ENCODE measurements around the gene KIAA1549. TPM values are rescaled to one million over a fixed set of nuclear protein-coding genes. Genes with fewer than 3 reads are reported as not detected.
A peak's percentile ranks its signal among the peaks of the same experiment; 100 is the strongest.
"Not testable (repeated sequence)": the region's sequence is repeated elsewhere in the genome, so short reads cannot be mapped to it uniquely, and the experiment has no call there.

KIAA1549 gene
- total RNA-seq, 1 donor from 2014 or later: 1.9 TPM

DNA sequence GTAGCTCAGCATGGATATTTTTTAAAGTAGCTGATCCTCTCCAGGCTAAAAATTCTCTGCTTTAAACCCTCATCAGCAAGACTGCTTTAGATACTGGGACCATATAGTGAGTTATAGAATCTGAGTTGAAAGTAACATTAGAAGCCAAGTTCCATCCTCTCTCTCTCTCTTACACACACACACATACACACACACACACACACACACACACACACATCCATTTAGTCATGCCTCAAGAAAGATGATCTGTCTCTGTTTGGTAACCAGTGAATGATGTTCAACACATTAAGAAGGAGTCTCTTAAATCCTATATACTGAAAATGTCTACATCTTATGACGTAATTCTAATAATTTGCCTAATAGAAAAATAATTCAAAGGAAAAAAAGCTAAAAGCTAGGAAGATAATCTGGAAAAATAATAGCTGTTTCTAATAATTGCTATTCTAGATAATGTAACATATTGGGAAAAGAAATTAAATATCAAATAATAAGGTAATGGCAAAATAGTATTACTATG lies 166.3 kb downstream of the KIAA1549 start:
- DNase-seq (ENCODE audit: low read depth in 2 of 2): no peak

DNA sequence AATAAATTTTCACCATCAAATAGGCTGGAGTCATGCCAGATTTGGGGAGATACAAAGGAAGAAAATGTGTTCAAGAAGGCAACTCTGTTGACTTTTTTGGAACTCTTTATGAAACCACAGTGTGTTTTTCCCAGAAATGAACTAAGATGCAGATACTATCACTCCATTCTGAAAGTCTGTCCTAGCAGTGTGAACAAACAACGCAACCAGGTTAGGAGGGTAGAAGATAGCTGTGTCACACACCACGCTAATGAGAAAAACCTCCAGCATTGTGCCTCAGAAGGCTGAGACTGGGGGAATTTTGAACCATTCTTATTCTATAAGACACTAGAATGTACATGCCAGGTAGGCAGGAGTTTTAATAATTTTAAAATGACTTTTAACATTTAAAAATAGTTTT lies 167.2 kb downstream of the KIAA1549 start:
- no peak for DNase-seq (ENCODE audit: low read depth in 2 of 2)

- DNase-seq (ENCODE audit: low read depth in 2 of 2): not testable (repeated sequence)
Observed at GRCh38 chr7:138811327-138811726, 169.9 kb downstream of the KIAA1549 start.

DNA sequence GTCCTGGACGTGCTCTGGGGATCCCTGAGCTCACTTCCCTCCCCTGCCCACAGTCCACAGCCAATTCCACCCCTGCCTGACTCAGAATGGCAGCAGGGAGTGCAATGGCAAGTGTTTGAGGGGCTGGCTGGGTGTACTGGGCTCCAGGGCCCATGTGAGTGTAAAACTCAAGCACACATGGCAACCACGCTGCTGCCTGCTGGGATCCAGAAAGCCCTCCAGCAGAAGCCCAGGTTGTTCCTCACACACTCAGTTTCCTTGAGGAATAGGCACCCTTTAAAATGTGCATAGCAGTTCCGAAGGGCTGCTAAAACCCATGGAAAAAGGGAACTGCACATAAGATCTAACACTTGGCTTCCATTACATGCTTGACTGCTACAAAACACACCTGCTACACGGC lies 171.8 kb downstream of the KIAA1549 start:
- DNase-seq (ENCODE audit: low read depth in 2 of 2): no peak

DNA sequence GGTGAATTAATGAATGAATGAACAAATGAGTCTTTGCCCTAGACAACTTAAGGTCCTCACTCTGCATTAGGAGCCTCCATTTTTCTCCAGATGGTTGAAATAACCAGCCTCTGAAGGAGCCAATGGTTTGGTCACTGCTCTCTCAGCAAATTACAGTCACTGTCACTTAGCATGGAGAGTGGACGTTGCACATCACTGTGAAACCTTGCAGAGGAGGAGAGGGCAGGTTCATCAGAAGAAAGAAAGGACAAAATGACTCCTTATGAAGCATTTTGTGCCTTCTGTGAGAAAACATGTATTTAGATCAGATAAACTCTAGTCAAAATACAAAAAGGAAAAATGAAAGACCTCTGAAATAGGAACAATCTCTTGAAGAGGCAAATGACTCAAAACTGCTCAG lies 176.6 kb downstream of the KIAA1549 start:
- DNase-seq (ENCODE audit: low read depth in 2 of 2): no peak

GRCh38 chr7:138802706-138803105 lies 178.5 kb downstream of the KIAA1549 start:
- no peak for DNase-seq (ENCODE audit: low read depth in 2 of 2)

DNA sequence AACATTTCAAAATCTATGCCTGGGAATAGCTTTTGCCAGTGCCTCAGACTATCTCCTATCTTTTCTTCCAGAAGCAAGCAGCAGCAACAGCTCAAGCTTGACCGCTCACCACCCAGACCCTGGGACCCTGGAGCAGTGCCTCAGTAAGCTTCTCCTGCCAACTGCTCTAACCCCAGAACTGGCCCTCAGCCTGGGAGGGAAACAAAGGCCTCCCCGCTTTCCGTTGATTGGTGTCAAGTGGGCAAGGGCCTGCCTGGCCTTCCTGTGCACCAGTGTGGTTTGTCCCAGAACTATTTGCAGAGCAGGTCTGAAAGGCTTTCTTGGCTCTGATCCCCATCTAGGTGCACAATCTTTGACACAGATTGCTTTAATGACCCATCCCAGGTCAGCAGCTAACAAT lies 179.9 kb downstream of the KIAA1549 start:
- DNase-seq (ENCODE audit: low read depth in 2 of 2): no peak

DNA sequence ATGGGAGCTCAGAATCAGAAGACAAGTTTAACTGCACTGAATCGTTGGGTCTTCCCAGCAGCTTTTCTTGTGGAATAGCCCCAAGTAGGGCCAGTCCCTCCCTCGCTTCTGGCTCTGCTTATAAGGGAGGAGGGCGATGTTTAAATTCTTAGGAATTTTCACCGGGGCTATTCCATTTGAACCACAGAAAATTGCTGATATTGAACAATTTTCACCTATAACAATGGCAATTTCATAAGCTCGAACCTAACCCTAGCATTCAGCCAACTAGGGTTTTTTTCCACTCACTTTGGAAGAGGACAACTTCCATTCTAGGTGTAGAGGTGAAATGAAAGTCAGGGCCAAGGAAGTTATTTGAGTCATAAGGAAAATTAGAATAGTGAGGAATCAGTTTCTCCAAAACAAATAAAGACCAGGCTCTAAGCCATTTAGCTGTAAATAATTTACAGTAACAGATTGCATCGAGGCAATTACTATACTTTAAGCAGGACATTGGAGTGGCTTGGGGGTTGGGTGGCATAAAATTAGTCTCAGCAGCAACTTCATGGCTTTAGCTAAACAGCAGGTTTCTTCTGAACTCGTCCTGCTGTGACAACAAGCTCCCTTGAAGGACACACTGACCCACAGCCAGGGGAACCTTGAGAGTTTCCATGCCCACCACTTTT lies 181.7 kb downstream of the KIAA1549 start:
- DNase-seq (ENCODE audit: low read depth in 2 of 2): no peak

DNA sequence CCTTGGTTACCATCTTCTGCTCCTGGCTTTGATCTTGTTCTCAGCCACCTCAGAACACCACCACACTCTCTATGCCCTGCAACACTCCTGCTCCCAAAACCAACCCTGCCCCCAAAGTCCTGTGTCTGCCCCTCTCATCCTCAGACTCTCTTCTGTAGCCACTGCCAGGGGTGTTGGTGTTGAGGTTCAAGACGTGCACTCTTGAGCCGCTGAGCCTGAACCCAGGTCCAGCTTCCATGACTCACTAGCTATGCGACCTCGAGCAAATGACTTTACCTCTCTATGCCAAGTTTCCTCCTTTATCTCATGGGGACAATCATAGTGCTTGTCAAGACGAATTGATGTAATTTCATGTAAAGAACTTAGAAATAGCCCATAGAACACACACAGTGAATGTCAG lies 182.4 kb downstream of the KIAA1549 start:
- no peak for DNase-seq (ENCODE audit: low read depth in 2 of 2)

- no peak for DNase-seq (ENCODE audit: low read depth in 2 of 2)
Observed at GRCh38 chr7:138797715-138798320, 183.4 kb downstream of the KIAA1549 start, which contains the start of the genes ATP6V0A4 and TMEM213. ATP6V0A4 (minus strand) TSS chr7:138798196; CDS start chr7:138771247, 26,949 bp downstream. TMEM213 (plus strand) TSS chr7:138797994; CDS start chr7:138798105, 111 bp downstream.

- not testable (repeated sequence) for DNase-seq (ENCODE audit: low read depth in 2 of 2)
Observed at GRCh38 chr7:138797046-138797445, 184.1 kb downstream of the KIAA1549 start.

GRCh38 chr7:138796038-138796615 lies 185.1 kb downstream of the KIAA1549 start:
- DNase-seq (ENCODE audit: low read depth in 2 of 2): no peak

- no peak for DNase-seq (ENCODE audit: low read depth in 2 of 2)
Observed at GRCh38 chr7:138785587-138786437, 195.4 kb downstream of the KIAA1549 start.

GRCh38 chr7:138784692-138785091 lies 196.5 kb downstream of the KIAA1549 start:
- DNase-seq (ENCODE audit: low read depth in 2 of 2): peak in 1 of 2 donors; percentile 11

Other genes starting within 250 kb of the KIAA1549 start
- gene TMEM213, start 183.4 kb downstream of the KIAA1549 start, total RNA-seq: not detected in 2 replicates
- gene ATP6V0A4, start 183.2 kb downstream of the KIAA1549 start, total RNA-seq: under 0.01 and 0.25 TPM in 2 replicates
- 14.2 and 21.4 TPM in 2 replicates for gene ZC3HAV1L, start 54.7 kb upstream of the KIAA1549 start, total RNA-seq
- gene ZC3HAV1, start 128.3 kb upstream of the KIAA1549 start, total RNA-seq: 27.7 and 38.3 TPM in 2 replicates
- gene UBN2, start 249.8 kb upstream of the KIAA1549 start, total RNA-seq: 2.8 and 4.0 TPM in 2 replicates